ENCODE data around the gene RXRA.

DNA sequence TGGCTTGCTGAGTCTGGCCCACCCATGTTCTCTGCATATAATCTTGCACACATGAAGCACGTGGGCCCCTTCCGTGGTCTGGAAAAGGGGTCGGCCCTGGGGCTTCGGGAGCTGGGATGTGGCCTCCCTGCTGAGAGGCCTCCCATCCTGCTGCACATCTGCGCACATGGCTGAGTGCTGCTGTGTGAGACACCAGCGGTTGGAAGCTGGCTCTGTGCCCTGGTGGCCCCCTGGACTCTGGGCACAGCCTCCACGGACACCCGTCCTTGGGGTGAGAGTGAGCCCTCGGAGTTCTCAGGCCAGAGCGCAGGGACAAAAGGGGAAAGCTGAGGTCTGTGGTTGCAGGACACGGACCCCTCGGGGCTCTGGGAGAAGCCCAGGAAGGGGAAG, 115.8 kb downstream of the RXRA start:
- TF ChIP-seq POLR2A (IDR thresholded peaks at IDR 0.05) (no peak), CTCF (IDR thresholded peaks at IDR 0.05) (no peak), POLR2AphosphoS5 (IDR thresholded peaks at IDR 0.05) (peak in 1 of 3 donors; percentile 15)

Data from transverse colon (tissue), 4 donors.